ENCODE results near the gene LHPP.
"Not testable (repeated sequence)": the region's sequence is repeated elsewhere in the genome, so short reads cannot be mapped to it uniquely, and the experiment has no call there.

The LHPP gene

DNA sequence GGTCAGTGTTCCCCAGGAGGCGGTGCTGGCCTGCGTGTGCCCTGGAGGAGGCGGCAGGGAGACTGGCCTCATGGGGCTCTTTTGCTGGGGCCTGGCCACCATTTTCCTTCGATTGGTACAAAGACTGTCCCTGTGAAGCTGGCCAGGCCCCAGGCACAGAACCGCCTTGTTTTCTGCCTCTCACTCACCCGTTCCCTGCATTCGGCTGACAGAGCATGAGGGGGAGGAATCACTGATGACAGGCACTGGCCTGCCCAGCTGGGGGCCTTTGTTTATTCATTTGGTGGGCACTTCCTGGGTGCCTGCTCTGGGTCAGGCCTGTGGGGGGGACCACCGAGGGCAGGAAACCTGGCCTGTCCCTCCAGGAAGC, 143.4 kb downstream of the LHPP start:
- no peak for DNase-seq (ENCODE audit: low read depth in 2 of 2)

DNA sequence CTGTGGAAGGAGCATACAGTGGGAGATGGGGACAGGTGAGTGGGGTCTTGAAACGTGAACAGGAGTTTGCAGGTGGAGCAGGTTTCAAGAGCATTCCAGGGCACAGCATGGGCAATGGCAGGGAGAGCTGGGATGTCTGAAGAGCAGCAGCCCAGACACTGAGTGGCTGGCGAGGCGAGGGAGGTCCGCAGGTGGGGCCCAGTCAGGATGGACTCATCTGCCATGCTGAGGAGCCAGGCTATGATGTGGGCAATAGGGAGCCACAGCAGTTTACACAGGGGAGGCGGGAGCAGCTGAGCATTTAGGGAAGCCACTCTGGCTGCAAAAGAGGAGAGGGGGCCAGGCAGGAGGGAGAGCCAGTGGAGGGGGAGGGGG, 143.8 kb downstream of the LHPP start:
- no peak for DNase-seq (ENCODE audit: low read depth in 2 of 2)

DNA sequence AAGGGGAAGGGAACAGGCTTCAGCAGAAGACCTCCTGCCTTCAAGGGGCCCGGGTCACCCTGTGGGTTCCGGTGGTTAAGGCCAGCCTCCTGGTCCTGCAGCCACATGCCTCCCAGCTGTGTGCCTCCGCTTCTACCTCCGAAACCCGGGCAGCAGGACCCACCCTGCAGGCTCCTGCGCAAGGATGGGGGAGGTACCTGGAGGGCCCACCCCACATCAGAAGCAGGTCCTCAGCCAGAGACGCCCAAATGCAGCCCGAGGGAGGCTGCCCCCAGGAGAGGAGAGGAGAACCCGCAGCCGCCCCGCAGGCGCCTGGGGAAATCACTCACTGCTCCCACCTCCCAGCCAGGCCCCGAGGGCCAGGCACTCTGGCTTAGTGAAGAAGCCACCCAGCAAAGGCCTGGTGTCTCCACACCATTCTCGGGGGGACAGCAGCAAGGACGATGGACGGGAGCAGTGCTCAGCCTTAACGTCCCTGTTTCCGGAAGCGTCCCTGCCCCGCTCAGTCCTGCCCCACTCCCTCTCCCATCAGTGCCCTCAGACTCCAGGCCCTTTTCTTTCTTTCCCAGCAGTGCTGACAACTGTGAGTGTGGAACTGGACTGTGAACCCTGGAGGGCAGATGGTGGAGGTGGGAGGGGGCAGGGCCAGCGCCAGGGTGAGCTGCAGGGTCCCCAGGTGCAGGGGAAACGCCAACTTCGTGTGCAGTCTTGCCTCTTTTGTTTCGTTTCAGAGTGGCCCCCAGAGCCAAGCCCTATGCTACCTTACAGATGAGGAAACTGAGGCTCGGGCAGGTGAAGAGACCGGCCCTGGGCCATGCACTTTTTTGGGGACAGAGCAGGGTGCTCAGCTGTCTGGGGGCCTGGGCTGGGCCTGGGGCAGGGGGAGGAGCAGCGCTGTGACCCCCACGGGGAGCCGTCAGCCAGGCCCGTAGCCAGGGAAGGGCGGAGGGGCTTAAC, 144.5 kb downstream of the LHPP start:
- DNase-seq (ENCODE audit: low read depth in 2 of 2) = no peak

DNA sequence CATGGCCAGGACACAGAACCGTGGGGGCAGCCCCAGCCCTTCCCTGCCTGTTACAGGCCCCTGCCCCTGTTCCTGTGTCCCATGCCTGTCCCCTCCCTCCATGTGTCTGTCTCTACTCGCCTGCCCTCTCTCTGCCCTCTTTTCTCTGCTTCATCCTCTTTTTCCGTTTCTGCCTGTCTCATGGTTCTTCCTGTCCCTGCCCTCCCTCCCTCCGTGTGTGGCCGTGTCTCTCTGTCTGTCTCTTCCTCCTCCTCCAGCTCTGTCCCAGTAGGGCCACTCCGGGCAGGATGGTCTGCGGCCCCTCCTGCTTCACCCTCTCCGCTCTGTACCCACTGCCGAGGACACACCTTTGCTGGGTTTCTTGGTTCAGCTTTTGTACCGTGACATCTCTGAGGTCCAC, 145.2 kb downstream of the LHPP start:
- no peak for DNase-seq (ENCODE audit: low read depth in 2 of 2)

DNA sequence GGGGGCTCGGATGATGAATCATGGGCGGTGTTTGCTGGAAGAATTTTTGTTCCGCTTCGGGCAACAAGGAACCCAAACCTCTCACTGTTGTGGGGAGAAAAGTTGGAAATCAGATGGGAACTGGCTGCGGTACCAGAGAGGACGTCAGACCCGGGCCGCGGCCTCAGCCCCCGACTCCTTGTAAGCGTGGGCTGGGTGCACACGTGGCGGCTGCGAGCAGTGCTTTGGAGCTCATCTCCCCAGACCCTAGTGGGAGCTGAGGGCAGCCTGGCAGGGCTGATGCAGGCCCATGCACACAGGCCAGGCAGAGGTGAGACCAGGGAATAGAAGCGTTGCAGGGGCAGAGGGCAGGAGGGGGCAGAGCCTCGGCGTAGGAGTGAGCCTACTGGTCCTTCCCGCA, 146.1 kb downstream of the LHPP start:
- no peak for DNase-seq (ENCODE audit: low read depth in 2 of 2)

DNA sequence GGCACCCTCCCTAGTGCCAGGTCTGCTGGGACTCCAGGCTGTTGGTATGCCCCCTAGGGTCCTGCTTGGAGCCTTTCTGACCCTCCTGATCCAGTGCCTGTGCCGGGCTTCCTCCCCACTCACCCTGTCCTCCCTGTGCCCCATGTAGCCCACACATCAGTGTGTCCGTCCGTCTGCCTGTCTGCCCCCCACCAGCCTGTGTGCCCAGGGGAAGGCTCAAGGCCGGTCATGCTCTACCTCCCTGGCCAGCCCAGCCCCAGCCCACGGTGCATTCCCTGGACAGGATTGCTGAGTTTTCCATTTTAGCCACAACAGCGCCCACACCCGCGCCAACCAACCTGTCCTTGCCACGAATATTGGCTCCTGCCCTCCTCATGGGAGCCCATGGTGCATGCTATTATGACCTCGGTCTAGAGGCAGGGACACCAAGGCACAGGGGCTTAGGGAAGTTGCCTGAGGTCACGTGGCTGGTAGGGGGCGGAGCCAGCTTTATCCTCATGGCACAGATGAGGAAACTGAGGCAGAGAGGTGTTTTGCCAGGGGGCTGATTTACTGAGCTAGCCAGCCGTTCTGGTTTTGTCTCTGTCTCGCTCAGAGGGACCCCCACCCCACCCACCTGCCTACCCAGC, 146.6 kb downstream of the LHPP start:
- no peak for DNase-seq (ENCODE audit: low read depth in 2 of 2)

DNA sequence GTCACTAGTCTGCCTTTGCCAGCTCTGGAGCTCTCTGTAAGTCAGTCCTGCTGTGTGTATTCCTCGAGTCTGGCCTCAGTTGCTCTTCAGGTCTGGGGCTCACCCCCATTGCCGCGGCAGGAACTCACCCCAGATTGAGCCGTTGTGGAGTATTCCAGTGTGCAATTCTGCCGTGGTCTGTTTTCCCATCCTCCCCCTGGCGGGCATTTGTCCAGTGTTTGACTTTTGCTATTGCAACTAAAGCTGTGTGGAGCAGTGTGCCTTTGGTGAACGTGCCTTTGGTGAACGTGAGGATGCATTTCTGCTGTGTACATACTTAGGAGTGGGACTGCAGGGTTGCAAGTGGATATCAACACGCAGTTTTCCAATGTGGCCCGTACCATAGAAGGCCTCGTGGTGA, 148.1 kb downstream of the LHPP start:
- DNase-seq (ENCODE audit: low read depth in 2 of 2) = no peak

DNA sequence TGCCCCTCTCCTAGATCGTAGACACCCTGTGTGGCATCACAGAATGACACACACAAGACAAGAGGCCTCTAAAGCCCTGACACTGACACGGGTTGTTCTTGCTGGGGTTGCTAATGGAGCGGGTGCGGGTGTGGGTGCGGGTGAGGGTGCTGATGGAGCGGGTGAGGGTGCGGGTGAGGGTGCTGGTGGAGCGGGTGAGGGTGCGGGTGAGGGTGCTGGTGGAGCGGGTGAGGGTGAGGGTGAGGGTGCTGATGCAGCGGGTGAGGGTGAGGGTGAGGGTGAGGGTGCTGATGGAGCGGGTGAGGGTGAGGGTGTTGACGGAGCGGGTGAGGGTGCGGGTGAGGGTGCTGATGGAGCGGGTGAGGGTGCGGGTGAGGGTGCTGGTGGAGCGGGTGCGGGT, 148.6 kb downstream of the LHPP start:
- not testable (repeated sequence) for DNase-seq (ENCODE audit: low read depth in 2 of 2)

DNA sequence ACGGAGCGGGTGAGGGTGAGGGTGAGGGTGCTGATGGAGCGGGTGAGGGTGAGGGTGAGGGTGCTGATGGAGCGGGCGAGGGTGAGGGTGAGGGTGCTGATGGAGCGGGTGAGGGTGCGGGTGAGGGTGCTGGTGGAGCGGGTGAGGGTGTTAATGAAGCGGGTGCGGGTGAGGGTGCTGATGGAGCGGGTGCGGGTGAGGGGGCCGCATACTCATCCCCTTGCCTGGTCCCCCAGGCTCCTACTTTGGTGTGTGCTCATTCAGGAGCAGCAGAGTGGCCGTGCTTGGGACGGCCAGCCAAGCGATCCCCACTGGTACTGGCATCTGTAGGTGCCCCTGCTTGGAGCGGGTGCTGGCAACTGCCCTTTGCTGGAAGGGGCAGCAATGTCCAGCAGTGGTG, 149.2 kb downstream of the LHPP start:
- not testable (repeated sequence) for DNase-seq (ENCODE audit: low read depth in 2 of 2)

DNA sequence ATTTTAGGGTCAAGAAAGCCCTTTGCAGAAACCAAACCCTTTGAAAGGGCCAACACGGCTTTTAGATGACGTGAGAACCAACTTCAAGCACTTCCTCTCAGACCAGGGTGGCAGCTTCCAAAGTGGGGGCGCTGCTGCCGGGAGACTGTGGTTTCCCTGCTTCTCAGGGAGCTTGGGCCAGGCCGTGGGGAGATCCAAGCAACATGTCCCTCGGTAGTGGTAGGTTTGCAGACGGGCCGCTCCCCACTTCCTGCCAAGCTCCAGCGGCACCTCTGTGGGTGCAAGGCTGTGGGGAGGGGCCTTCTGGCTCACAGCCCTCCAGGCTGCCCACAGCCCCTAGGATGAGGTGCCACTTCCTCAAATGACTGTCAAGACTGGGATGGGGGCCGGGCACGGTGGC, 150.1 kb downstream of the LHPP start:
- no peak for DNase-seq (ENCODE audit: low read depth in 2 of 2)

DNA sequence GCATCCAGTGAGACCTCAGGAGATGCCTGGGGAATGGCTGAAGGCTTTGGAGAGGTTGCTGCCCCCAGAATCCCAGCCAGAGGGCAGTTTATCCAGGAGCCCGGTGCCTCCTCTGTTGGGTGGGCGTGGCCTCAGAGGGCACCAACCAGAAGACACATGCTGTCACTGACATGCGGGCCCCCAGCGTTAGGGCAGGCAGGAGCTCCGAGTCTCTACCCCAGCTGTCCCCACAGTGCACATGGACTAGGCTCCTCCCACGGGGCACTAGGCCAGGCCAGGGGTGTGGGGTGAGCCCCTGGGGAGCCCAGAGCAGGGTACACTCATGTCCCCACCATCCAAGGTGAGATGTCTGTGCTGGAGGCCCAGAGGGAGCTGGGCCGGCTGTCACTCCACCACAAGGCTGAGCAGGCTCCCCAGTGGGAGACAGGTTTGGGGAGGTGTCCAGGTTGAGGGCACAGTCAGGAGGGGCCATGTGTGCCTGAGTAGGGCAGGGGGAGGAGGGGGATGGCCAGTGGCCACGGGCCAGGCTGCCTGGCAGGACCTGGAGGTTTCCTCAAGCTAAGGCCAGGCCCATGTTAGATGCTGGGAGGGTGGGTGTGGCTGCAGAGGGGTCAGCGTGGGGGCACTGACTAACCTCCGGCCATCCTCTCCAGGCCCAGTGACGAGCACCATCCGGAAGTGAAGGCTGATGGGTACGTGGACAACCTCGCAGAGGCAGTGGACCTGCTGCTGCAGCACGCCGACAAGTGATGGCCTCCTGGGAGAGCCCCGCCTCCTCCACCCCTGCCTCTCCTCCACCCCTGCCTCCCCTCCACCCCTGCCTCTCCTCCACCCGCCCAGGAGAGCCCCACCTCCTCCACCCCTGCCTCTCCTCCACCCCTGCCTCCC, 151.2 kb downstream of the LHPP start:
- DNase-seq (ENCODE audit: low read depth in 2 of 2) = no peak

DNA sequence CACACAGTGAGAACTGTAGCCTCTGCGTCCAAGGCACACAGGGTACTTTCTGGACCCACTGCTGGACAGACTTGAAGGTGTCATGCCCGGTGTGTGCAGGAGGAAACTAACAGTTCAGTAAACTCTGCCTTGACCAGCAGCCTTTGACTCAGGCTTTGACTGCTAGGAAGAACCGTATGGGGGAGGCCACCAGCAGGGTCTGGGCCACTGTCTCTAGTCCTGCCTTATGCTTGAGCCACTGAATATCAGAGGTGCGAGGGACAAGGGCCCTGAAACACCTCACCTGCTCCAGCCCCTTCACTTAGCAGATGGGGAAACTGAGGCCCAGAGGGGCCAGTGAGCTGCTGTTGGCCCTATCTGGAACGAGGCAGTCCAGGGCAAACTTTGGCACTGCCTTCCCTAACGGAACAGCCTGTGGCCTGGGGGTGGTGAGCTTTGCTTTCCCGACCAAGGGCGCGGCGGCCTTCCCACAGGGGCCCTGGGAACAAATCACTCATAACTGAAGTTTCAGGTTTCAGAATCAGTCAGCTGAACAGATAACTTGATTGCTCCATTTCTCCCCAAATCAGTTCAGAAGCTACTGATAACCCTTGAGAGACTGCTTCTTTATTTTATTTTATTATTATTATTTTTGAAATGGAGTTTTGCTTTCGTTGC, 152.5 kb downstream of the LHPP start:
- no peak for DNase-seq (ENCODE audit: low read depth in 2 of 2)

DNA sequence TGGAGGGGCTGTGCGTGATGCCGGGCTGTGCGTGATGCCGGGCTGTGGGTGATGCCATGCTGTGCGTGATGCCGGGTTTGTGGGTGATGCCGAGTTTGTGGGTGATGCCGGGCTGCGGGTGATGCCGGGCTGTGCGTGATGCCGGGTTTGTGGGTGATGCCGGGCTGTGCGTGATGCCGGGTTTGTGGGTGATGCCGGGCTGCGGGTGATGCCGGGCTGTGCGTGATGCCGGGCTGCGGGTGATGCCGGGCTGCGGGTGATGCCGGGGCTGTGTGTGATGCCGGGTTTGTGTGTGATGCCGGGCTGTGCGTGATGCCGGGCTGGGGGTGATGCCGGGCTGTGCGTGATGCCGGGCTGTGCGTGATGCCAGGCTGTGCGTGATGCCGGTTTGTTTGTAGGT, 153.6 kb downstream of the LHPP start:
- no peak for DNase-seq (ENCODE audit: low read depth in 2 of 2)

DNA sequence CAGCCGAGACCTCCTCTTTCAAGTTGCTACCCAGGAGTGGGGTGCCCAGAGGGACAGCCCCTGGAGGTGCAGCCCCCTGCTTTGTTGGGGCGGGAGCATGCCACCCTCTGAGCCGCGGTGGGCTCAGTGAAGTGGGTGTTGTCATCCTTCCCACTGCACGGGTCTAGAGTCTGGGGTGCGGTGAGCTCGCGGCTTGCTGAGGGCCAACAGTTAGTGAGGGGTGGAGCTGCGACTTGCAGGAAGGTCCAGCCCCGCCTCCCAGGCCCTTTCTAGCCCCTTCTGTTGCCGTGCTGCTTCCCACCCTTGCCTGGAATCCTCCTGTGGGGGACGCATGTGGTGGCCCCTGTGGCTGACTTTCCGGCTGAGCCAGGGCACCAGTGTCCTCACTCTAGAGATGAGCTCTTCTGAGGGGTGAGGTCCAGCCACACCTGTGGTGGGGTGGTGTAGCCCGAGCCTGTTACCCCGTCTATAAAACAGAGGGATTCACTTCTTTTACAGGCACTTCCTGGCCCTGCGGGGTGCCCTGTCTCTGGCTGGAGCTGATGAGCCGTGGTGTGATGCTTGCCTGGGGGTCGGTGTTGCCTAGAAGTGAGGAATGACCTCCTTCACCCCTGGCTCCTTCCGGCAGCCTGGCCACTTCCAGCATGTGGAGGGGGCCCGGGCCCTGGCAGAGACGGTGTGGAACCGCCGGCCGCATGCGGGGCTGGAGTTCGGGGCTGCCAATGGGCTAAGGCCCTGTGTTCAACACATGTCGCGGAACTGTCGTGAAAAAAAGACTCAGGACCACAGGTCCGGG, 154.6 kb downstream of the LHPP start:
- DNase-seq (ENCODE audit: low read depth in 2 of 2) = no peak

DNA sequence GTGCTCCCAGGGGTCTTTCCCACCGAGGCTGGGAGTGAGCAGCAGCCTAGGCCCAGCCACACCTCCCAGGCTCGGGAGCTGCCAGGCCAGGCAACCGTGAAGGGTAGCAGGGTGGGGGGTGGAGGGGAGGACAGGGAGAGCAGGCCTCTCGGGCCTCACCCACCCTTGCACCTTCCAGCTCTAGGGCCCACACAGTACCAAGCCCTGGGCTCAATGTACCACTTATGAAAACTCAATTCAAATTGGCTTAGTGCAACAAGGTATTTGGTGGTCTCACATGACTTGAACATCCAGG, 155.2 kb downstream of the LHPP start:
- no peak for DNase-seq (ENCODE audit: low read depth in 2 of 2)

DNA sequence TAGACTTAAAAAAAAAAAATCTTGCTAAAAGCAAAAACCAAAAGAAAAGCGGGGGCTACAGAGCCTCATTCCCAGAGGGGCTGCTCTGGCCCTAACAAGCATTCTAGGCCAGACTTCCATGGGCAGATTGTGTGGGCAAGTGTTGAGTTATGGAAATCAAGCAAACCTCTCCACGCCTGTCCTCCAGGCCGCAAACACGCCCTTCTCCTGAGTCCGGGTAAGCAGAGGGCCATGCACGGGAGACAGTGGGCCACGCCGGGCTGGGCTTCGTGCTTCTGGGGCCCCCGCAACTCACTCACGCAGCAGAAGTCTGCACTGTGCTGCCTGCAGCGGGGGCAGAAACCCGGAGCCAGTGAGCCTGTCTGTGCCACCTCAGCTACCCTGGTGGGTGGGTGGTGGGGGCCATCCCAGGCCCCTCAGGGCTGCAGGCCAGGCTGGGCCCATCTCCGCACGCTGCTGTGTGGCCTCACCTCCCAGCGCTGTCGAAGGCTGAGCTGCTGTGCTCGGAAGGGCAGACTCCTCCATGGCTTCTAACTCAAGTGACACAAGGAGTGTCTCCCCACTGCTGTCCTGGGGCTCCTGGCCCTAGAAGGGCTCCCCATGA, 156.9 kb downstream of the LHPP start:
- no peak for DNase-seq (ENCODE audit: low read depth in 2 of 2)

DNA sequence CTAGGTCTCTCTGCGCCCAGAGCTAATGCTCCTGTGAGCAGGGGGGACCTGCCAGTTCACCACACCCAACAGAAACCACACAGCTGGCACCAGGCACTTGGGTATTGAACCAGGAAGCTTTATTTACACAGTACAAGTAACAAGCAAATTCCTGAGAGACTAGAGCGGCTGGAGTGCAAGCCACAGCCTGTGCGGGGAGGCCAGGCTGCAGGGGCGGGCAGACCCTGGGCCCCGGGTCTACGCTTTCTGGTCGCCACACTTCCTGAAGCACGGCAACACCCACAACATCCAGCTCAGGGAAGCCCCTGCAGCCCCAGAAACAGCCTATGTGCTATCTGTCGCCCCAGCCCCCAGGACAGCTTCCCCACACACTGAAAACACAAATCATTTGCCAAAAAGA, 157.6 kb downstream of the LHPP start:
- DNase-seq (ENCODE audit: low read depth in 2 of 2) = no peak

DNA sequence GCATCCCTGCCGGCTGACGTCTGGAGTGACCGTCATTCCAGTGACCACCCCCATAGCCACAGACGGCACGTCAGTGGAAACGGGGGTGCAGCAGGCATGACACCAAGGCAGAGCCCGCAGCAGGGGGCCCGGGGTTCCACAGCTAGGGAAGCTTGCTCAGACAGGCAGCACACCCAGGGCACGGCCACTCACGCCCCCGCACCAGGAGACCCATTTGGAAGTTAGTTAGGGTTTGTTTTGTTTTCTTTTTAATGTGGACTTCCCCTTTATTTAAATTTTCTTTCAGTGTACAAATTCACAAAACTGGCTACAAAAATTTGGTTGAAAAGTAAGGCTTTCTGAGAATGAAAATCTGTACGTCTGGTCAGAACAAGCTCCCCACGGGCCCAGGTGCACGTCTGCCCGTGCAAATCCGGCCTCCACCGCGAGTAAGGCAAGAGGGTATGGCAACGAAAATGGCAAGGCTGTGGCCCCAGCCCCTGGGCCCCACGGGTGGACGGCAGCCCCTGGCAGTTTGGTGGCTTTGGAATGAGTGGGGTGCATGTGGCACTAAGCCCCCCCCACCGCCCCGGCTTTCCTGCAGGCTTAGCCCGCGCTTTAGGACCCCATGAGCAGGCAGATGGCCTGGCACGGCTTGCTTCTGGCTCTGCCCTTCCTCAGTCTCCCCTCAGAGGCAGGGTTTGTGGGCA, 158.3 kb downstream of the LHPP start:
- no peak for DNase-seq (ENCODE audit: low read depth in 2 of 2)

DNA sequence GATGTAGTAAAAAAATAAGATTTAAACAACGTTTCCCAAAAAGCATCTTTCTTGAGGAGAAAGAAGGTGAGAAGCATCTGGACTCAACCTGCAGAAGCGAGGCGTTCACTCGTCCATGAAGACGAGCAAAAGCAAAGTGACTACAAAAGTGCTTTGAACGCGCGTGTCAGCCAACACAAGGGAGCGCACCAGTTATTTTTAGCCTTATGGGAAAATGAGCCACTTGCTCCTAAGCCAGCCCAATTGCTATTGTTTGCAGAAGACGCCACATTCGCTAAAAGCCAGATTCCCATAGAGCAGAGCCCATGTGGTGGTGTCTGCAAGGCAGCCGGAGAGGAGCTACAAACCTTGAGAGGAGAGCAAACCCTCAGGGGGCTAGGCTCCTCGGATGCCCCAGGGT, 160.0 kb downstream of the LHPP start:
- DNase-seq (ENCODE audit: low read depth in 2 of 2) = no peak

DNA sequence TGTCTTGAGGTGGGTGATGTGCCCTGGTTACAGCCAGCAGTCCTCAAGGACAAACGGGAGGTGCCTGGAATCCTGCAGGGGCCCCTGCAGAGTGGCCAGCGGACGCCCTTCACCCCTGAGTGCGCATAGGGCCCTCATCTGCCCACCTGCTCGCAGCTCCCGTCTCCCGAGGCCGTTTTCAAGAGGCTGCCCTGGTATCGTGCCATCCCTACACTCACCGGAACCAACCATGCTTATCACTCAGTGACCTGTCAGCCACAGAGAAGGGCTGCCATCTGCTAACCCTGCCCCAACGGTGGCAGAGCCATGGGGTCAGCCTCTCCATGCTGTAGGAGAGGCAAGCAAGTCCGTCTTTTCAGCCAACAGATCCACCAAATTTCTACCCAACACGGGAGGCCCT, 160.5 kb downstream of the LHPP start:
- DNase-seq (ENCODE audit: low read depth in 2 of 2) = no peak

Data from fibroblast of skin of left biceps (primary cell).